Hematopoietic multipotent progenitor cell treated with erythropoietin and hydrocortisone succinate and interleukin-3 and kit ligand, for 17 days (in vitro differentiated cells): ENCODE measurements around the gene ENPEP.
"Not testable (repeated sequence)": the region's sequence is repeated elsewhere in the genome, so short reads cannot be mapped to it uniquely, and the experiment has no call there.

Source experiments
- DNase-seq: peaks from one replicate; pipeline ENCODE4 v3.0.0-alpha.2; 2015; ENCODE audit warnings: low spot score

Gene ENPEP

DNA sequence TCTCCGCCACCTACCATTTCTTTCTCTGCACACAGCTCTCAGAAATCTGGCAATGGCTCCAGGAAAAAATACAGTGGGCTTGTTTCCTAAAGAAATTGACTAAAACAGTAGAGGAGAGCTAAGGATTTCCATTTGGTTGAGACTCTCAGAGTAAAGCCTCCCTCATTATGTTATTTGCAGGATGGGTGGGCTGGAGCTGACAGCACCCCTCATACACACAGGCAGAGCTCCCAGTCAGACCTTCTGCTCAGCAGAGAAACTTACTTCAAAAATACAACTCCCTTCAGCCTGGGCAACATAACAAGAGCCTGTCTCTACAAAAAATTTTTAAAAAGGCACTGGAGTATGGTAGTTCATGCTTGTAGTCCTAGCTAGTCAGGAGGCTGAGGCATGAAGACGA, 44.9 kb downstream of the ENPEP start:
- no peak for DNase-seq

DNA sequence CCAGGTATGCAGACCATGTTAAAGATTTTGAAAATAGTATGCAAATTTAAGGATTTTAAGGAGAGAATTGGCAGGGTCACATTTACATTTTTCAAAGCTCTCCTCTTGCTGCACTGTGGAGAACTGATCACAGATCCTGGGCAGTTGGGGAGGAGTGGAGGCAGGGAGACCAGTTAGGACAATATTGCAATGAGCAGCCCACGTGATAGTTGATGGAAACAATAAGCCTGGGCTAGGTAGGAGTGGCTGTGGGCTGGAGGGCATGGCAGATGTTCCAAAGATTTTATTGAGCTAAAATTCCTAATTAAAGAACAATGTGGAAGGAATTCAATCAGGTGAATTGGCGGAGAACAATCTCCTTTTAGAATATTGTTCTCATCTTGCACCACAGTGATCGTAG, 50.6 kb downstream of the ENPEP start:
- no peak for DNase-seq

DNA sequence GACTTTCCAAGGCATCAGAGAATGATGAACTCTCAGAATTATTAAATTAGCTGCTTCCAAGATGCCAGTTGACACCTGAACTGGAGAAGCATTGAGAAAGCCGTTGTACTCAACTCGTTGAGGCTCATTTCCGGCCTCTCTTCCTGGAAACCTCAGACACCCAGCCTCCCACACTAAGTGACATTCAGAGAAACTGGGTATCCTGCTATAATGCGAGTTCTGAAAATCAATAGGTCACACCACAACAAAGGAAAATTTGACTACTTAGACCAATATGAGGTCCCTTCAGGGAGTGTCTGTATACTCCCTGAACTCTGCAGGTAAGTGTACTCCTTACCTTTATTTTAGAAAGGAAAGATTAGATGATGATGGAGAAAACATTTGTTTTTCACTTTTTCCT, 51.2 kb downstream of the ENPEP start:
- no peak for DNase-seq

DNA sequence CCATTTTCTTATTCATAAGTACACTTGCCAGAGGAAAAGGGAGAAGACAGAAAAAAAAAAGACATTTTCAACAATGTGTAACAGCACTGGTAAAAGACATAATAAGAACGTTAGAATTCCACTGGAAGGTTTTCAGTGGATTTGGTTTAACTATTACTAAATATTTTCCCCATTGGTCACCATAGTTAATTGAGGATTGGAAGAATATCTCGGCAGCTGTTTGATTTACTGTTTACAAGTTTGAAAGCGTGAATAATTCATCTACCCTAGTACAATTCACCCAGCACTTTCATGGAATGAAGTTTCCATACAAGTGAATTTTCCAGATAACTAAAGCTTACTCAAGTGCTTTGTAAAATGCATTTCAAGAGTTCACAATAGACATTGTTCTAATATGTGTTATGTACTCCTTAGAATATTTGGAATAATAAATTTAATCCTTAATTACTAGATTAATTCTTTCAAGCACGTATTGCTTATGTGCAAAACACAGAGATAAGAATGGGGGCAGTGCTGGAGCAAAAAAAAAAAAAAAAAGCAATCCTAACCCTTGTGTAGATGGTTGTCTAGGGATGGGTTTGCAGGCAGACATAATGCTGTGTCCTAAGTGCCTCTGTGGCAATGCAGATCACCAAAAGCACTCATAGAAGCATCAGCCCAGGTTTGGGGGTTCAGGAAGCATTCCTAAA, 57.1 kb downstream of the ENPEP start:
- DNase-seq: no peak

DNA sequence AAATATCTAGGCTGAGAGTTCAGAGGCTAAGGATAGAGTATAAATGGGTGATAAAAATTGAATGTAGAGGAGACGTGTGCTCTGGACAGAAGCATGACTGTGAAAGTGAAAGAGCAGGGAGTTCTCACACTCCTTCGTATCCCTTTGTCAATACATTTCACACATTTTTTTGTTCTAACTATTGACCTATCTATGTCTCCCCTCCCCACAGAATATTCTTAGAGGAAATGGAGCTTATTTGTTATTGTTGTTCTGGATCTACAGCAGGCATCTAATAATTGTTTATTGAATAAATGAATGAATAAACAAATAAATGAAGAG, 57.6 kb downstream of the ENPEP start:
- DNase-seq: no peak

DNA sequence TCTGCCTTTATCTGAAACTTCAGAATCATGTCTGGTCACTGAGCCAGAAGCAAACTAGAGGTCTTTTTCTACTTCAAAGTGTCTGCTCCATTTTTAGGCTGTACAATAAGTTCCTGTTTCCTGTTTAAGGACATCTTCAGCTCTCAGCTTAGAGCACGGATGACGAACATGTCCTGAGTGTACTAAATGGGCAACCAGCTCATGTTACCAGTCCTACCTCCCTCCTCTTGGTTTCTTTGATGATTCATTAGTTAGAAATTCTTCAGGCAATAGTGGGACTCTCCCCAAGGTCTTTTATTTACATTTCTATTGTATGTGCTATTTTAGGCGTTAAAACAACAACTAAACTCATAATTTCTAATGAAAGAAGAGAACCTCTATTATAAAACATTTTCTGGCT, 58.0 kb downstream of the ENPEP start:
- DNase-seq: no peak

DNA sequence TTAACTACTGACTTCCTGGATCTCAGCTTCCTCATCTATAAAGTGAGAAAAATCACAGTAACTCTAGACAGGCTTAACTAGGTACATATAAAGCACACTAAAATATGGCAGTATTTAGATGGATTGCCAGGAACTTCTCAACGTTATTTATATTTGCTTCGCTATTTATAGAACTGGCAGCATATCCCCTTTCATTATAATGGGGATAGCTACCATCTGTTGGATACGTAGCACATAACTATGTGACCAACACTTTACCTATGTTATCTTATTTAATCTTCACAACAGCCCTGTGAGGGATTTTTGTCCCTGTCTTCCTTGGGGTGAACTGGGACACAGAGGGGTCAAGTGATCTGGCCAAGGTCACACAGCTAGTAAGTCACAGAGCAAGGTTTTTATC, 64.6 kb downstream of the ENPEP start:
- no peak for DNase-seq

DNA sequence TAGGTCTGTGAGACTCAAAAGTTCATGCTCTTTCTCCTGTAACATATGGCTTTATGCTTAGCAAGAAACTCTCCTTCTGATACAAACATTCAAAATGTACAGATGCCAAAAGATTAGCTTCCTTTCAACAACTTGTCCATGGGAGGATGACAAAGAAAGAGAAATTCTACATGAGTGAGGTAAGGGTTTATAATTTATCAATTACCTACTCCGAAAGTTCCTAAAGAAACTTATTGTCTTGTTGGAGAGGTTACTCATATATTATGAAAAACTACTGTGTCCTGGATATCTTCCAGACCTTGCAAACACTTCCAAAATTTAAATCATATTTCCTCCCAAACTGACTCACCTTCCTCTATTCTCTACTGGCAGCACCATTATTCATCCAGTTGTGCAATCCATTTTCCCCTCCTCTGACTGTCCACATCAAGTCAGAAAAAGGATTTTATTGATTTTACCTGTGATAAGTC, 65.1 kb downstream of the ENPEP start:
- DNase-seq: no peak

DNA sequence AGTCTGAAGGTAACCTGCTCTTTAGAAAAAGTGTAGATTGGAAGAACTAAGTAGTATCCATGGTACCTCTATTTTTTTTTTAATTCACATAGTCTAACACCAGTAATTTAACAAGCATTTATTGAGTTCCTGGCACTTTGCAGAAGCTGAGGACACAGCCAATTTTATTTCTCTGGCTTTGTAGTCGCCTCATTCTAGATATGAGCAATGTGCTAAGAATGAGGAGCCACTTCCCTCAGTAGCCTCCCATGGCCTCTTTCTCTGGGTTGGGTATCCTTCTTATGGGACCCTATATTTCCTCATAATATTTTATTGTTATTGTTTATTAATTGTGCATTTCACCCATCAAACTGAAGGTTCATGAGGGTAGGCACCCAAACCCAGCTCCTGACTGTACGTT, 67.6 kb downstream of the ENPEP start:
- DNase-seq: no peak

DNA sequence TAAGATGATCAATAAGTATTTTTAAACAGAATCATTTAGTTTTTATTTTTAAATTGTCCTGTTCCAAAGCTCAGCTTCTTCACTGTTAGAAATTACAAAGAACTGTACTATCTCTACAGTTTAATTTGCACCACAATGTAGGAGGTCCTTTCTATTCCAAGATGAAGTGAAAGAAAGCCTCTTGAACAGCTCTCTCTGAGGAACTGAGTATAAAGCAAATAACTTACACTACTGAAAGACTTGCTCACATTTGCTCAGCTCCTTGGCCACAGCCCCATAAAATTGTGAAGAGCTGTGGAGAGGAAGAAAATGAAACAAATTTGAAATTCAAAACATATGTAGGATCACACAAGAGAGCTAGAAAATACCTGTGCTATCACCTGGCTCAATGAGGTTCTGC, 68.6 kb downstream of the ENPEP start:
- no peak for DNase-seq

DNA sequence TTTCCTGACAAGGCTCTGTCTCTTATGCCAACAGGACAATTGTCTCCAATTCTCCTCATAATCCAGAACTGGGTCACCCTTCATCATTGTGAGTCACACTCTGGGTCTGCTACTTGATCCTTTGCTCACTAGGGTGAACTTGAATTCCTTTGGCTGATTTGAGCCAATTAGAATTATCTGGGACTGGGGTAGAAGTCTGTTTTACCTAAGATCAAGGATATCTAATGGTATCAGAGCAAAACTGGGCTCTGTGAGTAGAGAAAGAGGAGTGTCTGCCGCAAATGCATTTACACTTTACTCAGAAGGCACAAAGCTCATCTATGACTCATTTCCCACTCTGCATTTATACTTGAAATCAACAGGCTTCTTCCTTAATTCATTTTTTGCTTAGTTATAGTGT, 74.3 kb downstream of the ENPEP start:
- no peak for DNase-seq

DNA sequence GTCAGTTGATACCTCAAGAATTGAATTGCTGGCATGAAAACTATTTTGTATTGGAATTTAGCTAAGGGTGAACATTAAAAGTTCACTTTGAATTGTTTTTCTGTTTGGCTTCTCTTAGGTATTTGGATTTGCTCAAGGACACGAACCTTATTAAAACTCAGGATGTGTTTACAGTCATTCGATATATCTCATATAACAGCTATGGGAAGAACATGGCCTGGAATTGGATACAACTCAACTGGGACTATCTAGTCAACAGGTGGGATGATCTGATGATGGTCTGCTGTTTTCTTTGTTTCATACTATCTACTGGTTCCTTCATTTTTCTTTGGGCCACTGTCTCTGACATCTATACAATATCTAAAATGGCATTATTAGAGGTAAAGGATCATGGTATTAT, 77.2 kb downstream of the ENPEP start:
- no peak for DNase-seq

DNA sequence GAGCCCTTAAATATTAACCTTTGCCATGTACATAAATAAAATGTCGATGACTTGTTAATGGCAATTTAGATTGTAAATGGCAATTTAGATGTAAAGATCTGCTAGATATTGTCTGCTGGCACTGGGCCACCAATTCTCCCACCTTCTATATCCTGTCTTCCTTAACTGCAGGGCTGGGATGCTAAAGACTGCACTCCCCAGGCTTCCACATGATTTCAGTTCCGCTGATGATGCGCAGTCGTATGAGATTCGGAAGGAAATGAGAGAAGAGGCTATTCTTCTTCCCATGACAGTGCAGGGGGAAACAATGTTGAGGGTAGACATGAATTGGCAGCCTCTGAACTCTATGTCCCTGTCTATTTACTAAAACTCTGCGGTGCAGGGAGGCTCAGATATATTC, 91.3 kb downstream of the ENPEP start:
- no peak for DNase-seq

DNA sequence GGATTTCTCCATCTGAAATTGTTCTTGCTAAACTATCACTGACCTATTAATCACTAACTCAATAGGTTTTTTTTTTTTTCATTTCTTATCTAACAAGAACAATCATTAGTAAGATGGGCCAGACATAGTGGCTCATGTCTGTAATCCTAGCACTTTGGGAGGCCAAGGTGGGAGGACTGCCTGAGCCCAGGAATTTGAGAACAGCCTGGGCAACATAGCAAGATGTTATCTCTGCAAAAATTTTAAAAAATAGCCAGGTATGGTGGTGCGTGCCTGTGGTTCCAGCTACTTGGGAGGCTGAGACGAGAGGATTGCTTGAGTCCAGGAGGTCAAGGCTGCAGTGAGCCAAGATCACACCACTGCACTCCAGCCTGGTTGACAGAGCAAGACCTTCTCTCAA, 100.7 kb downstream of the ENPEP start:
- not testable (repeated sequence) for DNase-seq

DNA sequence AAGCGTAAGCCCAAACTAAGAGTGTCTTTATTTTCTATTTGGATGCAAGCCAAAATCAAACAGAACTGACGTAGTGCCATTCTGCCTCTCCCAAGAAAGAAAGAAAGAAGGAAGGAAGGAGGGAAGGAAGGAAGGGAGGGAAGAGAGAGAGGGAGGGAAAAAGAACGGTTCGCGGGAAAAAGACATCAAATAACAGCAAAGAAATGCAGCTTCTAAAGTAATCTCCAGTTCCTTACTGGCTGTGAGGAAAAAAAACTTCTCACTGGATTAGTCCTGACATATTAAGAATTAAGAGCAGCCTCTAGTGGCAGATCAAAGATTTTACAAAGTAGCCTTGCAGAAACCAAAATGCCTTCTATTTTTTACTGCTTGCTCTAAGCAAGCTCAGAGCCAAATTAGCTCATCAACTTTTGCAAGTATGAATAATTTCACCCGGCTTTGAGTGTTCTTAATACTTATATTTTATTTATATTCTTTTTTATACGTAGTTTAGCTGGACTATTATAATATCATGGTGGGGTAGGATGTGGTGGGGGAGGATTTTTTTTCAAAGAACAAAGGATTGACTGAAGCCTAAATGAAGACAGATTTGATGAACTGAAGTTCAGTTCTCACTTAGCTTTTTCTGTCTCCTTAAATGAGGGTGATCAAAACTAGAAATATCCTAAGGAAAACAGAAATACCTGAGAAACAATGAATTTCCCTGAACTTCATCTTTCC, 110.3 kb downstream of the ENPEP start:
- DNase-seq: no peak

DNA sequence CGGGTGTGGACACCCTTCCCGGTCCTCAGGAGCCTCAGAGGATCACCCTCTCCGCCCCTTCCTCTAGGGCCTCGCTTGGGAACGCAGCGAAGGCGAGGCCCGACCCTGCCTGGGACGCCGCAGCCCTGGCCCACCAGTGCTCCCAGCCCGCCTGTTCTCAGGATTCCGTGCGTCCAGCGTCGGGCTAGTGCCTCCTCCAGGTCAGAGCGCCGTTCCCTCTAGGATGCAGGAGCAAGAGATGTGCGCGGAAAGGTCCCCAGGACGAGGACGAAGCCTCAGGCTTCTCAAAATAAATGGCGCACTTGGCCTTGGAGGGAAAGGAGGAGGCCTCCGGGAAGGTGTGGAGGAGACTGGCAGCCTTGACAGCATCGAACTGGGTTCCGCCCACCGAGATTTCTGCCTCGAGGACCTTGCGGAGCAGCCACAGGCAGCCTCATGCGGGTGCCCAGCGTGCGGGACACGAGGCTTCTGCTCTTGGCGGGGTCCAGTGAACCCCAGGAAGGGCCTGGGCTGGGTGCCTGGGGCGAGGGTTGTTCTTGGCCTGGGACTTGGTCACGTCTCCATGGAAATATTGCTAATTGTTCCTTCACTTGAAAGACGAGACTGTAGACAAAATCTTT, 111.8 kb downstream of the ENPEP start:
- no peak for DNase-seq

DNA sequence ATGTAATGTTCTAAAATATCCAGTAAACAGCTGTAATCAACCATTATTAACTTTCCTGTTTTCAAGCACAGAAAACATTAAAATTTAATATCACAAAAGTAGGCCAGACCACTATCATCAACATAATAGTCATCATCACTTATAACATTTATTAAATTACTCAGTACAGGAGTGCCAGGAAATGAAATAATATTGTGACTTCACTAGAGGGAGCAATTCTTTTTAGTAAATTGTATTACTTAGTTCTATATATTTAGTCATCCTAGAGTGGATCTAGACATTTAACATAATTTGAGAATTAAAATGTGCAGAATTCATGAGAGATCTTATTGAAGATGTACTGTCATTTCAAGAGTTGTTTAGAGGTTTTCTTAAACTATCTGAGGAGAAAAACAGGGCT, 113.3 kb downstream of the ENPEP start:
- DNase-seq: no peak

DNA sequence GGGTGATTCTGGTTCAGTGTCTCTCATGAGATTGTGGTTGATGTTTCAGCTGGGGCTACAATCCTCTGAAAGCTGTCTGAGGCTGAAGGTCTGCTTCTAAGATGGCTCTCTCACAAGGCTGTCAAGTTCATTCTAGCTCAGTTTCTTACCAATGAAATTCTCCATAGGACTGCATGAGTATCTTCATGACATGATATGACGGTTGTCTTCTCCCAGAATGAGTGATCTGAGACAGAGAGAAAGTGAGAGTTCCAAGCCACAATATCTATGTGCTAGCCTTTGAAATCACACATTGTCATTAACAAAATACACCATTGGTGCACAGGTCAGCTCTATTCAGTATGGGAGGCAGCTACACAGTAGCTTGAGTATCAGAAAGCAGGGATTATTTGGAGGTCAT, 119.6 kb downstream of the ENPEP start:
- no peak for DNase-seq

DNA sequence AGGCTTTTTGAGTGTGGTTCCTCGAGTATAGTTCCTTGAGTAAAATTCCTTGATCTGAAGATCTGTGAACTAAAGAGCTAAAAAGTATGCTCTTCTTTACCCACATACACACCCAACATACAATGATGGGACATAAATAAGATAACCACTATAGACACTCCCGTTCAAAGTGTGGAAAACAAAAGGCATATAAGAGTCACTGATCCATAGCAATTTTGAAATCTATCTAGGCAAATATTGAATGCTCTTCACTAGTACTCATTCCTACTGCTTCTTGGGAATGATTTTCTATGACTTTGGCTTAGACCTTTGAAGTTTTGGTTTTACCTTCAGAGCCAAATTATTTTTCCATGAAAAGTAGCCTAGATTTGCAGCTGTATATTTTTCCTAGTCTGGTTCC, 120.5 kb downstream of the ENPEP start:
- DNase-seq: no peak

DNA sequence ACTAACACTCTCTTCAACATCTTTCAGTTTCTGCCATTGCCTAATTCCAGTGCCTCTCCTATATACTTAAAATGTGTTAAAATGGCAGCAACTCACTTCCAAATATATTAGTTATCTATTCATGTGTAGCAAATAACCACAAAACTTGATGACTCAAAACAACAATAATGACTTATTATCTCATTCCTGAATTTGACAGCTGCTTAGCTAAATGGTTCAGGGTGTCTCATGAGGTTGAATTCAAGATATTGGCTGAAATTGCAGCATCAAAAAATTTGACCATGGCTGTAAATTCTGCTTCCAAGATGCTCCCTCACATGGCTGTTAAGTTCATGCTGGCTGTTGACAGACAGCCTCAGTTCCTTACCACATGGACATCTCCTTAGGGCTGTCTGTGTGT, 121.6 kb downstream of the ENPEP start:
- DNase-seq: no peak

DNA sequence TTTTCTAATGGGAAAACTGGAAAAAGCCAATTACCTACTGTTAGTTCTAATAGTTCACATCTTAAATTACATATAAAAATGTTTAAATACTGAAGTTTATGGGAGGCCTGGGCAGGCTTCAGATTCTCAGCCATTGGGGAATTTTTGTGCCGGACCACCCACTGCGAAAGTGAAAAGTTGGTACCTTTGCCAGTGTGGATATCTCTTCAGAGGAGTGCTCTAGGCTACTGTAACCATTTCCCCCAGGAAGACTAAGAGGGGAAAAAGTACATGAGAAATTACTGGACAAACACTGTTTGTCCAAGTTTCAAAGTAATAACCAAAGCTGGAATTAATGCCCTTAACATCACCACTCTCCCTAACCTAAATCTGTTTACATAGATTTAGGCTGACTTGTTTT, 126.1 kb downstream of the ENPEP start:
- DNase-seq: no peak

DNA sequence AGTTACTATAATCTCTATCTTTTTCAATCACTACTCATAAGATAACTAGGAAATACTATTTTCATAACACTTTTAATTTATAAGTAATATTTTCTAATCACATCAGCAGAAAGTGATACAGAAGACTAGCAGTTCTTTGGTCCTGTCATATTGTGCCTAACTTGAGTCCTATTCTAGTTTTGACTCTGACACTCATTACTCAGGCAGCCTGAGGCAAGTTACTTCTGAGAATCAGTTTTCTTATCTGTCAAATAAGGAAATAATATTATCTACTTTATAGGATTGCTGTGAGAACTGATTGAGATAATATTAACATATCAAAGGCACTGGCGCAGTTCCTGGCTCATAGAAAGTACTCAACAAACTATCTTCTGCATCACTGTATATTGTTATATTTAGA, 129.1 kb downstream of the ENPEP start:
- DNase-seq: no peak

DNA sequence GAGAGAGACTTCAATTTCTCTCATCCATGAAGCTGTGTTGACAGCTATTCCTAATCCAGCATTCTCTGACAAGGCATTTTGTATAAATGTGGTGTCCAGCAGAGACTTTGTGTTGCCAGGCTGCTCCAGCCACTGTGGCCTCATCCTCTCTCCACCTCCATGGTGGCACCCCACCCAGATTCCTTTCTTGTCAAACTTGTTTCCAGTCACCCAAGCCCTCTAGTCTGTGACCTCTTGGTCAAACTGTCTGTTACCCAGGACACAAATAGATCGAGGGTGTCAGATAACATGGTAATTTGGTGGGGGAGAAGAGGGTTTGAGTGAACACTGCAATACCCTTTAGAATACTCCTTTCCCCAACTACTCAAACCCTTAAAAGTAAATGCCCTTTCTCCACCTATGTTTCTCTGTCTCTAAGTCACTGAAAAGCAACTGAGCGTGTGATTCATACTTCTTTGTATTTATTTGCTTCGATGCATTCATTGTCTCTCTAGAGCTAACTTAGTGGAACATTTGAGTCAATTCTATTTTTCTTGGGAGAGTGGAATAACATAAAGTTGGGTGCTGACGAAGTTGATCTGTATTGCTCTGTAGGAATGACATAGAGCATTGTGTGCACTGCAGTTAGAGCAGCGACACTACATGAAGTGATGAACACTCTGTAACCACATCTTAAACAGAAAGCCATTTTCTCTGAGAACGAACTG, 133.2 kb downstream of the ENPEP start:
- DNase-seq: no peak
